Right lobe of liver (tissue), 4 donors: ENCODE results near the gene PPM1H.

ENCODE experiments used
- CTCF ChIP-seq, 4 donors: fragments of 200-600 bp in 3 of 4; fragments of 450-650 bp in 1 of 4; IDR thresholded peaks; one replicate each; pipeline versions ENCODE4 v1.5.1 to v1.8.0; 2016 to 2022; ENCODE audit warnings: antibody characterized with exemption in 4 of 4, mild to moderate bottlenecking in 2 of 4
- POLR2A ChIP-seq: fragments of 450-650 bp; IDR thresholded peaks from one replicate; pipeline ENCODE4 v1.6.1; 2017; ENCODE audit warnings: antibody characterized with exemption, mild to moderate bottlenecking
- donor health status: DM: no; HTN: no; CAD: no.
- donor health status: DM: no; HTN: no; CAD: no.
- donor health status: DM: no; HTN: yes; CAD: no.

- no peak for TF ChIP-seq CTCF (IDR thresholded peaks at IDR 0.05)
- no peak for TF ChIP-seq POLR2A
Observed at GRCh38 chr12:62933220-62933601, 1.7 kb downstream of the PPM1H start.
